HG03558 (cell line): Measurements from ENCODE around the gene PBXIP1.
A peak's percentile ranks its signal among the peaks of the same experiment; 100 is the strongest.
"Not testable (repeated sequence)": the region's sequence is repeated elsewhere in the genome, so short reads cannot be mapped to it uniquely, and the experiment has no call there.

Source experiments
- ATAC-seq: cut with Tn5 transposase; IDR thresholded peaks from one replicate; pipeline ENCODE4 v1.9.1; 2021; ENCODE audit warnings: moderate number of reproducible peaks; ENCODE audit not compliant: unreplicated experiment; ENCODE audit errors: extremely low read depth

PBXIP1 gene

DNA sequence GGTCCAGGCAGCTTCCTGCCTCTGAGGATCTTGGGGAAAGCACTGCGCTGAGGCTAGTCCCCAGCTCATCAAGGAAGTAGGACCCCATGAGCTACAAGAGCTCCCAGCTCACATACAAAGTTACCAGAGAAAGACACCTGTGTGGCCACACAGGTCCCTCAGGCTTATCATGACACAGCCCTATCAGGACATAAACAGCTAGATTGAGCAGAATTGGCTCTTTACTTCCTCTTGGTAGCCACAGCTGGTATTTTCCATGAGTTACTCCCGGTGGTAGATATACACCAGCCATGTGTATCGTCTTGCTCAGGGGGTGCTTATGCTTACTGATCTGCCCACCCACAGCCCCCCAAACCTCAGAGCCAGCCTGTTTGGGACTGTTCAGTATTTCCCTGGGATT lies 38.7 kb upstream of the PBXIP1 start:
- no peak for ATAC-seq

- ATAC-seq: no peak
These were observed 38.3 kb upstream of the PBXIP1 start for GRCh38 chr1:154994269-154994587.

- no peak for ATAC-seq
These were observed 37.8 kb upstream of the PBXIP1 start, which contains the start of gene LENEP for GRCh38 chr1:154993572-154994268. Gene LENEP, plus strand, starts transcription at chr1:154993586. Its CDS starts 22 bp downstream, at chr1:154993608.

GRCh38 chr1:154992721-154993571 lies 37.0 kb upstream of the PBXIP1 start:
- ATAC-seq: no peak

DNA sequence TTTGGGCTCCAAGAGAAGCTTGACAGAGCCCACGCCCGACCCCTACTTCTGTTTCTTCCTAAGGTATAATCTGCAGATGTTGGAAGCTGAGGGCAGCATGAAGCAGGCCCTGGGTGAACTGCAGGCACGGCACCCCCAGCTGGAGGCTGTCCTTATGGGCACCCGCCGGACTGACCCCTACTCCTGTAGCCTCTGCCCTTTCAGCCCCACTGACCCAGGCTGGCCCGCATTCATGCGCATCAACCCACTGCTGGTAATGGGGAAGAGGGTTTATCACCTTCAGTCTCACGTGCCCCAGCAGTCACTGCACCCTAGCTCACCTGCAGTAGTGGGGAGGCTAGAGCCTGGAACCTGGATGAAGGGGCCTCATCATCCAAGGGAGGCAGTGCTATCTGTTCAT lies 34.4 kb upstream of the PBXIP1 start:
- no peak for ATAC-seq

DNA sequence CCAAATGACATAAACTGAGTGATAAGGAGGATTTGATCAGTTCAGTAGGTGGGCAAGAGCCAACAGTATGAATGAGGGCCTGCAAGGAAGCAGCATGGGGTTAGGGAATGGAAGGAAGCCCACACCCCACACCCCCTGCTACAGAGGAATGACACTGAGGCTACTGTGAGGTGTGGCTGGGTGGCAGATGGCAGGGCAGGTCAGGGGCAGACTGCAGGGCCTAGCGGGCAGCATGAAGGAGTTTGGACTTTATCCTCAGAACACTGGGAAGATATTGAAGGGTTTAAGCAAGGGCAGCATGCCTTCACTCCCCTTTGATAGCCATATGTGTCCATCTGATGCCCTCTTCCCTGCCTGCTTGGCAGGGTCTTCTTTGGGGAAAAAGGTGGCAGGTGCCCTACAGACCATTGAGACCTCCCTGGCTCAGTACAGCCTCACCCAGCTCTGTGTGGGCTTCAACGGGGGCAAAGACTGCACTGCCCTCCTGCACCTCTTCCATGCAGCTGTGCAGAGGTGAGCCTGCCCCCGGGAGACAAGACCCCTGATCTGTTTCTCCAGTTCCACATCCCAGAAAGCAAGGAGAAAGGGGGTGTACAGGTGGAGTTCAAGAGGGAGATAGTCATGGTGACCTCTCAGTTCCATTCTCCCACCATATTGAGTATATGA lies 33.4 kb upstream of the PBXIP1 start:
- no peak for ATAC-seq

- ATAC-seq: no peak
These were observed 32.4 kb upstream of the PBXIP1 start for GRCh38 chr1:154988058-154988954.

DNA sequence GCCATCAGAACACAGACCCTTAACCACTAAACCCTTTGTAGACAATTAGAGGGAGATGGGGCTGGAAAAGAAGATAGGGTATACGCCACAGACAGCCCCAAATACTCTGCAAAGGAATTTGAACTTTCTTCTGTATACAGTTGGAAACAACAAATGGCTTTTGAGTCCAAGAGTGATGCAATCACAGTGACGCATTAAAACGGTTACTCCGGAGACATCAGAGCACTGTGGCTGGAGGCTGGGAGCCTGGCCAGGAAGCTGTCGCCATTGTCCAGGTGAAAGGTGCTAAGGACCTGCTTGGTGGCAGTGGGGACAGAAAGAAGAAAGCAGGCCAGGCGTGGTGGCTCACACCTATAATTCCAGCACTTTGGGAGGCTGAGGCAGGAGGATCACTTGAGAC lies 31.4 kb upstream of the PBXIP1 start:
- ATAC-seq: no peak

- ATAC-seq: not testable (repeated sequence)
These were observed 30.8 kb upstream of the PBXIP1 start for GRCh38 chr1:154986736-154987135.

GRCh38 chr1:154983776-154984466 lies 28.0 kb upstream of the PBXIP1 start:
- no peak for ATAC-seq

DNA sequence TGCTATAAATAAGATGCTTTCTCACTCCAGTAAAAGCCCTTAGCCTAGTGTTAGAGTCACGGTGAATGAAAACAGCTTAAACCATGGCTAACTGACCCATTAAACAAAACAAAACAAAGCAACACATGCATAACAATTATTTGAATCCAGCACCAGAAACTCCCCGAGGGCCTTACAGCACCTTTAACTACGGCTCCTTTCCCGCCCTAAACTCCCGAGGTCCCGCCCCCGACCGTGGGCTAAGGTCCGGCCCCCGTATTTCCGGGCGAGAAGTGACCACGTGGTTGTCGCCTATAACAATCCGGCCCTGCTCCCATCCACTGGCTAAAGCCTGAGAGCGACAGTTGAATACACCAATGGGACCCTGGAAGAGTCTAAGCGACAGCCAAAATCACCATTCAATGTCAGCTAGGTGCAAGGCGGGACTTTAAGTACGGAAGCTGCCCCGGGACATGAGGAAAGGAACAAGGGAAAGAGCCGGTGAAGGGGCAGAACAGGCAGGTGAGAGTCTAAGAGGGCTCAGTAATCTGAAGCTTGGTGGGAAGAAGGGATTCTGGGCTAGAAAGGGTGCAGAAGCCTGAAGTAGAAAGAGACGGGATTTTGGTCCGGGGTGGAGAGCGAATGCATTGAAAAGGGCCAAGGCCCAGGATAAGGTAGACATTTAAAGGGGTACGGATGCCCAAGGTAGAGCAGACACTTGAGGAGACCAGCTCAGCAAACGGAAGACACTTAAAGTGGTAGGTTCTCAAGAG lies 27.2 kb upstream of the PBXIP1 start, which contains the start of gene FLAD1:
TSS of gene FLAD1 (plus strand) at position 448 of the 752 bp plus-strand sequence. CDS start 351 bp downstream, outside the sequence.
- peak; percentile 100 for ATAC-seq

DNA sequence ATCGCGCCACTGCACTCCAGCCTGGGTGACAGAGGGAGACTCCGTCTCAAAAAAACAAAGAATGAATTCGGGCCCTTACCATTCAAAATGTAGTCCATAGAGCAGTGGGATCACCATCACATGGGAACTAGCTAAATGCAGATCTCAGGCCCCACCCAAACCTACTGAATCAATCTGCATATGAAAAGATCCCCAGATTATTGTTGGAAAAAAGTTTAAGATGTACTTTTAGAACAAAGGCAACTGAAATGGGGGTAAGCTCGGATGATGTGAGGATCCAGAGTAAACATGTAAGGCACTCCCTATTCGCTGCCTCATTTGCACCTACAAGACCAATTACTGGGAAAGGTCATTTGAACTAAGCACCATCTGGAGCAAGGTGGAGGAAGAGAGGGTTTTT lies 26.4 kb upstream of the PBXIP1 start:
- ATAC-seq: no peak

GRCh38 chr1:154978360-154978759 lies 22.5 kb upstream of the PBXIP1 start:
- no peak for ATAC-seq

GRCh38 chr1:154977762-154978161 lies 21.9 kb upstream of the PBXIP1 start:
- ATAC-seq: not testable (repeated sequence)

- ATAC-seq: no peak
These were observed 19.6 kb upstream of the PBXIP1 start for GRCh38 chr1:154975409-154976059.

- ATAC-seq: peak; percentile 32
These were observed 19.0 kb upstream of the PBXIP1 start for GRCh38 chr1:154974808-154975408.

DNA sequence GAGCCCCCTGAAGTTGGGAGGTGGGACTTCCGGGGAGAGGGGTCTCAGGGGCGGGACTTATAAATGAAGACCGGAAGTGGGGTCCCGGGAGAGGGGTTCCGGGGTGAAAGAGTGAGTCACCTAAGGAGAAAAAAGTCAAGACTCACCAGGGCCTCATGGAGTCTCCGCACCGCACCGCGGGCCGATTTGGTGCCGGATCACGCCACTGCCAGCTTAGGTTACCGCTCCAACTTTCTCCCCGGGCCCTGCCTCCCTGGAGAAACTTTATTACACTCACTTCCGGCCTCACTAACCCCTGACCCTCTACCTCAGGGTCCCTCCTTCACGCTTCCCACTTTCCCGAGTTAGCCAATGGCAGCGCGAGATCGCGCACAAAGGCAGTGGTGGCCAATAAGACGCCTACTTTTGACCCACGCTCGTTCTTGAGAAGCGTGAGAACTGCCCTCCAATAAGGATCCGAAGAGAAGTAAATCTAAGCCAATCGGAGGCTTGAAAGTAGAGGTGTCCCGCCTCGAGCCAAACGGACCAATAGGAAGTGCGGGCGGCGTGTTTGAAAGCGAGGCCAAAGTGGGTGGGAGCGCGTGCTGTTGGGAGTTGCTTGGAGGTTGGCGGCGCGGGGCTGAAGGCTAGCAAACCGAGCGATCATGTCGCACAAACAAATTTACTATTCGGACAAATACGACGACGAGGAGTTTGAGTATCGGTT lies 18.4 kb upstream of the PBXIP1 start, which contains the start of gene CKS1B:
TSS of gene CKS1B (plus strand) at position 580 of the 706 bp plus-strand sequence. CDS start at position 645, 65 bp downstream.
- ATAC-seq: peak; percentile 54
